H1 (cell line): ENCODE measurements around the gene TRMT2B.

Experiments
- HDAC2 ChIP-seq, 2 experiments: fragments of 300-600 bp in 1 of 2; sonication (generic) in 1 of 2; IDR thresholded peaks; 2 replicates each; pipeline ENCODE4 v1.6.1; 2011 to 2012; ENCODE audit warnings: low read depth in 2 of 2, low read length in 2 of 2, mild to moderate bottlenecking in 2 of 2, moderate library complexity in 2 of 2, borderline replicate concordance in 1 of 2, inconsistent platforms in 1 of 2
- POLR2AphosphoS5 ChIP-seq: IDR thresholded peaks from 2 replicates; pipeline ENCODE4 v1.6.1; 2011; ENCODE audit warnings: low read depth, low read length
- TF ChIP-seq, protein P1 (sequence below): IDR thresholded peaks from 2 replicates; pipeline ENCODE4 v1.6.1; 2011; ENCODE audit warnings: low read depth, mild to moderate bottlenecking, low read length; ENCODE audit not compliant: insufficient read depth
- TF ChIP-seq, protein P2 (sequence below): IDR thresholded peaks from 2 replicates; pipeline ENCODE4 v1.6.1; 2012; ENCODE audit warnings: inconsistent platforms
- TF ChIP-seq, protein P3 (sequence below), 3 experiments: IDR thresholded peaks; 1 replicate in 2 of 3; 2 replicates in 1 of 3; pipeline versions ENCODE4 v1.5.1 to v1.6.1; 2011; ENCODE audit warnings: low read length in 3 of 3, mild to moderate bottlenecking in 3 of 3, inconsistent platforms in 2 of 3, low read depth in 1 of 3, moderate library complexity in 1 of 3; ENCODE audit not compliant: insufficient read depth in 1 of 3; ENCODE audit errors: control extremely low read depth in 1 of 3

DNA sequence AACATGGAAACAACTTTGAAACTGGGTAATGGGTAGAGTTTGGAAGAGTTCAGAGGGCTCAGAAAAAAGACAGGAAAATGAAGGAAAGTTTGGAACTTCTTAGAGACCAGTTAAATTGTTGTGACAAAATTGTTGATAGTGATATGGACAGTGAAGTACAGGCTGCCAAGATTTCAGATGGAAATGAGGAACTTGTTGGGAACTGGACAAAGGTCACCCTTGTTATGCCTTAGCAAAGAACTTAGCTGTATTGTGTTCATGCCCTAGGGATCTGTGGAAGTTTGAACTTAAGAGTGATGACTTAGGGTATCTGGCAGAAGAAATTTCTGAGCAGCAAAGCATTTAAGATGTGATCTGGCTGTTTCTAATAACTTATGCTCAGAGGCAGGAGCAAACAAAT, 87.5 kb downstream of the TRMT2B start:
- TF ChIP-seq, protein P1, sequence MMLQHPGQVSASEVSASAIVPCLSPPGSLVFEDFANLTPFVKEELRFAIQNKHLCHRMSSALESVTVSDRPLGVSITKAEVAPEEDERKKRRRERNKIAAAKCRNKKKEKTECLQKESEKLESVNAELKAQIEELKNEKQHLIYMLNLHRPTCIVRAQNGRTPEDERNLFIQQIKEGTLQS, result no peak
- TF ChIP-seq POLR2AphosphoS5 (no peak), HDAC2 (IDR thresholded peaks at IDR 0.05; ENCODE audit: borderline replicate concordance in 1 of 2, low read depth in 2 of 2, low read length in 2 of 2) (no peak)
- TF ChIP-seq, protein P2, sequence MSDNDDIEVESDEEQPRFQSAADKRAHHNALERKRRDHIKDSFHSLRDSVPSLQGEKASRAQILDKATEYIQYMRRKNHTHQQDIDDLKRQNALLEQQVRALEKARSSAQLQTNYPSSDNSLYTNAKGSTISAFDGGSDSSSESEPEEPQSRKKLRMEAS, result no peak
- TF ChIP-seq, protein P3, sequence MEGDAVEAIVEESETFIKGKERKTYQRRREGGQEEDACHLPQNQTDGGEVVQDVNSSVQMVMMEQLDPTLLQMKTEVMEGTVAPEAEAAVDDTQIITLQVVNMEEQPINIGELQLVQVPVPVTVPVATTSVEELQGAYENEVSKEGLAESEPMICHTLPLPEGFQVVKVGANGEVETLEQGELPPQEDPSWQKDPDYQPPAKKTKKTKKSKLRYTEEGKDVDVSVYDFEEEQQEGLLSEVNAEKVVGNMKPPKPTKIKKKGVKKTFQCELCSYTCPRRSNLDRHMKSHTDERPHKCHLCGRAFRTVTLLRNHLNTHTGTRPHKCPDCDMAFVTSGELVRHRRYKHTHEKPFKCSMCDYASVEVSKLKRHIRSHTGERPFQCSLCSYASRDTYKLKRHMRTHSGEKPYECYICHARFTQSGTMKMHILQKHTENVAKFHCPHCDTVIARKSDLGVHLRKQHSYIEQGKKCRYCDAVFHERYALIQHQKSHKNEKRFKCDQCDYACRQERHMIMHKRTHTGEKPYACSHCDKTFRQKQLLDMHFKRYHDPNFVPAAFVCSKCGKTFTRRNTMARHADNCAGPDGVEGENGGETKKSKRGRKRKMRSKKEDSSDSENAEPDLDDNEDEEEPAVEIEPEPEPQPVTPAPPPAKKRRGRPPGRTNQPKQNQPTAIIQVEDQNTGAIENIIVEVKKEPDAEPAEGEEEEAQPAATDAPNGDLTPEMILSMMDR (IDR thresholded peaks at IDR 0.05; ENCODE audit: control extremely low read depth in 1 of 3, insufficient read depth in 1 of 3, low read depth in 1 of 3, low read length in 3 of 3), result no peak
